DOHH2 (cell line): Measurements from ENCODE around the gene SH3BGRL2.

Experiments used
- H3F3A ChIP-seq: fragments of 200-600 bp; sonication (generic), shearing (Covaris generic); 2 replicates; pipeline ENCODE4 v1.6.0; 2016; ENCODE audit warnings: antibody characterized with exemption, mild to moderate bottlenecking; ENCODE audit not compliant: control insufficient read depth, insufficient read depth
- H3K27ac ChIP-seq: fragments of 200-600 bp; sonication (generic); 2 replicates; pipeline ENCODE4 v1.5.1; 2014; ENCODE audit warnings: low read depth, mild to moderate bottlenecking, low read length, moderate library complexity
- H3K27me3 ChIP-seq: fragments of 200-600 bp; sonication (generic); 2 replicates; pipeline ENCODE4 v1.6.1; 2014; ENCODE audit warnings: mild to moderate bottlenecking, low read length, mixed read lengths; ENCODE audit not compliant: control insufficient read depth
- H3K36me3 ChIP-seq: fragments of 200-600 bp; sonication (generic); 2 replicates; pipeline ENCODE4 v1.6.1; 2014; ENCODE audit warnings: mild to moderate bottlenecking, low read length, moderate library complexity, mixed read lengths; ENCODE audit not compliant: control insufficient read depth
- H3K4me1 ChIP-seq: fragments of 200-600 bp; sonication (generic); 2 replicates; pipeline ENCODE4 v1.6.1; 2014; ENCODE audit warnings: mild to moderate bottlenecking, low read length, mixed read lengths; ENCODE audit not compliant: control insufficient read depth
- H3K4me2 ChIP-seq: fragments of 200-600 bp; sonication (generic); 2 replicates; pipeline ENCODE4 v1.6.0; 2014; ENCODE audit warnings: mild to moderate bottlenecking, low read length, moderate library complexity
- H3K4me3 ChIP-seq: fragments of 200-600 bp; sonication (generic); 2 replicates; pipeline ENCODE4 v1.5.1; 2014; ENCODE audit warnings: mild to moderate bottlenecking, low read length, mixed read lengths
- H3K79me2 ChIP-seq: fragments of 200-600 bp; sonication (generic); 2 replicates; pipeline ENCODE4 v1.6.1; 2014; ENCODE audit warnings: mild to moderate bottlenecking, low read length, mixed read lengths; ENCODE audit not compliant: control insufficient read depth
- H3K9me2 ChIP-seq: fragments of 200-600 bp; sonication (generic); replicated peaks from 2 replicates; pipeline ENCODE4 v1.6.1; 2014; ENCODE audit warnings: mild to moderate bottlenecking, low read length, mixed read lengths; ENCODE audit not compliant: control insufficient read depth
- H3K9me3 ChIP-seq: fragments of 200-600 bp; sonication (generic); 2 replicates; pipeline ENCODE4 v1.6.1; 2014; ENCODE audit warnings: antibody characterized with exemption, low read length, mixed read lengths; ENCODE audit not compliant: control insufficient read depth, insufficient read depth
- H4K20me1 ChIP-seq: fragments of 200-600 bp; sonication (generic); 2 replicates; pipeline ENCODE4 v1.6.0; 2014; ENCODE audit warnings: low read depth, mild to moderate bottlenecking, antibody characterized with exemption, low read length, moderate library complexity; ENCODE audit not compliant: control insufficient read depth, insufficient read depth
- CTCF ChIP-seq: fragments of 200-600 bp; sonication (generic); IDR thresholded peaks from one replicate; pipeline ENCODE4 v1.5.1; 2014; ENCODE audit warnings: antibody characterized with exemption, mild to moderate bottlenecking, low read depth, low read length; ENCODE audit not compliant: poor library complexity, severe bottlenecking
- EZH2phosphoT487 ChIP-seq: fragments of 200-600 bp; sonication (generic); IDR thresholded peaks from 2 replicates; pipeline ENCODE4 v1.6.1; 2017; ENCODE audit warnings: borderline replicate concordance, mild to moderate bottlenecking, antibody characterized with exemption, low read length, moderate library complexity, mixed read lengths

Gene SH3BGRL2

GRCh38 chr6:79707621-79708020, 76.5 kb downstream of the SH3BGRL2 start:
- Histone ChIP-seq H3K9me3 (no peaks in the 10 kb centered on the region), H4K20me1 (no peaks in the 10 kb centered on the region), H3K4me1 (no peaks in the 10 kb centered on the region), H3K36me3 (no peaks in the 10 kb centered on the region), H3K27ac (no peak overlapping the region), H3F3A (no peaks in the 10 kb centered on the region), H3K4me2 (no peak overlapping the region), H3K4me3 (no peak overlapping the region), H3K27me3 (0 out of 2 replicates have a peak, but pooled peaks cover 2% of the 10 kb centered on the region), H3K79me2 (no peaks in the 10 kb centered on the region), H3K9me2 (no peaks in the 10 kb centered on the region)
- TF ChIP-seq EZH2phosphoT487 (no peak), CTCF (no peak)

GRCh38 chr6:79708095-79708791, 77.1 kb downstream of the SH3BGRL2 start:
- Histone ChIP-seq H3K4me2 (no peak overlapping the region), H3K4me1 (no peaks in the 10 kb centered on the region), H3K27me3 (no peaks in the 10 kb centered on the region), H4K20me1 (no peaks in the 10 kb centered on the region), H3K36me3 (no peaks in the 10 kb centered on the region), H3K4me3 (no peak overlapping the region), H3K79me2 (no peaks in the 10 kb centered on the region), H3K9me3 (no peaks in the 10 kb centered on the region), H3K9me2 (no peaks in the 10 kb centered on the region), H3F3A (no peaks in the 10 kb centered on the region), H3K27ac (no peak overlapping the region)
- TF ChIP-seq EZH2phosphoT487 (no peak), CTCF (no peak)

- Histone ChIP-seq H3K9me3 (no peaks in the 10 kb centered on the region), H3K27me3 (no peaks in the 10 kb centered on the region), H3K9me2 (no peaks in the 10 kb centered on the region), H3K4me2 (no peak overlapping the region), H3F3A (no peaks in the 10 kb centered on the region), H3K4me3 (no peak overlapping the region), H3K79me2 (no peaks in the 10 kb centered on the region), H3K36me3 (no peaks in the 10 kb centered on the region), H3K27ac (no peak overlapping the region), H4K20me1 (no peaks in the 10 kb centered on the region), H3K4me1 (no peaks in the 10 kb centered on the region)
- TF ChIP-seq EZH2phosphoT487 = no peak
- TF ChIP-seq CTCF = no peak
These were observed 79.0 kb downstream of the SH3BGRL2 start for GRCh38 chr6:79710127-79710526.
